Urothelium cell line (cell line): Measurements from ENCODE around the gene CXXC5.
A peak's percentile ranks its signal among the peaks of the same experiment; 100 is the strongest.

Experiments
- DNase-seq: peaks from one replicate; pipeline ENCODE4 v3.0.0; 2011; ENCODE audit warnings: low spot score, mixed read lengths
- FAIRE-seq: peaks from 2 replicates; lab custom pipeline; 2011; peaks lifted over from hg19 to GRCh38; lab: Jason Lieb, UNC

Gene CXXC5

GRCh38 chr5:139690803-139691629 is 42.9 kb downstream of the CXXC5 start:
- no peak for DNase-seq
- FAIRE-seq: no peak

- no peak for FAIRE-seq
- no peak for DNase-seq
These were observed 44.0 kb downstream of the CXXC5 start for GRCh38 chr5:139692148-139692547.

GRCh38 chr5:139692679-139693308 is 44.6 kb downstream of the CXXC5 start:
- no peak for FAIRE-seq
- no peak for DNase-seq

GRCh38 chr5:139693676-139694364 is 45.7 kb downstream of the CXXC5 start:
- DNase-seq (no peak), FAIRE-seq (no peak)

- no peak for DNase-seq
- FAIRE-seq: no peak
These were observed 46.5 kb downstream of the CXXC5 start for GRCh38 chr5:139694556-139695177.

- no peak for DNase-seq
- no peak for FAIRE-seq
These were observed 47.0 kb downstream of the CXXC5 start for GRCh38 chr5:139695178-139695573.

GRCh38 chr5:139696167-139696893 is 48.2 kb downstream of the CXXC5 start:
- FAIRE-seq (no peak), DNase-seq (no peak)

- FAIRE-seq (no peak), DNase-seq (peak; percentile 86)
These were observed 48.9 kb downstream of the CXXC5 start for GRCh38 chr5:139696894-139697658.

- no peak for FAIRE-seq
- DNase-seq: peak; percentile 17
These were observed 50.5 kb downstream of the CXXC5 start for GRCh38 chr5:139698490-139699146.

GRCh38 chr5:139699351-139699750 is 51.2 kb downstream of the CXXC5 start:
- no peak for FAIRE-seq

GRCh38 chr5:139700711-139701055 is 52.5 kb downstream of the CXXC5 start:
- FAIRE-seq (no peak), DNase-seq (no peak)

More at GRCh38 chr5:139699351-139699750, 51.2 kb downstream of the CXXC5 start:
- DNase-seq: no peak

- DNase-seq (no peak), FAIRE-seq (no peak)
These were observed 53.0 kb downstream of the CXXC5 start for GRCh38 chr5:139701056-139701741.

- no peak for DNase-seq
These were observed 54.4 kb downstream of the CXXC5 start for GRCh38 chr5:139702548-139702947.

GRCh38 chr5:139704748-139705147 is 56.6 kb downstream of the CXXC5 start:
- no peak for DNase-seq
- FAIRE-seq: no peak

More at GRCh38 chr5:139702548-139702947, 54.4 kb downstream of the CXXC5 start:
- no peak for FAIRE-seq

- no peak for FAIRE-seq
- DNase-seq: no peak
These were observed 57.0 kb downstream of the CXXC5 start for GRCh38 chr5:139705191-139705590.

GRCh38 chr5:139705655-139706587 is 57.8 kb downstream of the CXXC5 start:
- DNase-seq (no peak), FAIRE-seq (no peak)

- no peak for FAIRE-seq
- no peak for DNase-seq
These were observed 59.4 kb downstream of the CXXC5 start for GRCh38 chr5:139707445-139708003.
